ENCODE results near the gene SPPL2B. TPM values are rescaled to one million over a fixed set of nuclear protein-coding genes. Genes with fewer than 3 reads are reported as not detected.

The SPPL2B gene
- total and polyA plus RNA-seq, 4 donors = 9.5 to 34.6 (median 21.4) TPM

DNA sequence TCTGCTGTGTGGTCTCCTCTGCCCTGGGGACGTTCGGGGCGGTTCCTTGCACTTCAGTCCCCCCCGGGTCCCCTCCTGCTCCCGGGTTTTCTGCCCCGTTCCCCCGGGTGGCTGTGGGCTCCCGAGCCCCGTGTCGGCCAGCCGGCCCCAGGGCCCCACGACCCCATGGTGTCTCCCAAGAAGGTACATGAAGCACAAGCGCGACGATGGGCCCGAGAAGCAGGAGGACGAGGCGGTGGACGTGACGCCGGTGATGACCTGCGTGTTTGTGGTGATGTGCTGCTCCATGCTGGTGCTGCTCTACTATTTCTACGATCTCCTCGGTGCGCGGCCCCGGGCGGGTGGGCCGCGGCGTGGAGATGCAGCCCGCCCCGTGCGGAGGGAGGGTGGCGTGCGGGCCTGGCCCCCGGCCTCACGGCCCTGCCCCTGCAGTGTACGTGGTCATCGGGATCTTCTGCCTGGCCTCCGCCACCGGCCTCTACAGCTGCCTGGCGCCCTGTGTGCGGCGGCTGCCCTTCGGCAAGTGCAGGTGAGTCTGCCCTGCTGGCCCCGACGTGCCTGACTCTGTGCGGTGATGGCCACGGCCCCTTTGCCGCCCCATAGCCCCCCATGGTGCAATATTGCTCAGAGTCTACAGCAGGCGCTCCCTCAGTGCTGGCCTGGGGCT lies 11.3 kb downstream of the SPPL2B start:
- Histone ChIP-seq H3K27me3 (ENCODE audit: control insufficient read depth in 4 of 4, insufficient read depth in 4 of 4, low read length in 3 of 4) (no peaks in the 10 kb centered on the region), H3K36me3 (ENCODE audit: control insufficient read depth in 4 of 4, insufficient read depth in 3 of 4, low read depth in 1 of 4, low read length in 3 of 4) (peaks cover 0 to 19% (median 4%) of the 10 kb centered on the region in 4 donors), H3K4me3 (ENCODE audit: low read depth in 1 of 3, low read length in 3 of 3) (no peak overlapping the region), H3K9me3 (ENCODE audit: control insufficient read depth in 4 of 4, low read length in 3 of 4) (no peaks in the 10 kb centered on the region), H3K27ac (ENCODE audit: low read depth in 1 of 2, low read length in 2 of 2) (no peak overlapping the region), H3K9ac (ENCODE audit: low read depth in 1 of 2, low read length in 2 of 2) (no peak overlapping the region), H3K4me1 (ENCODE audit: control insufficient read depth in 4 of 4, insufficient read depth in 4 of 4, low read length in 3 of 4) (no peaks in the 10 kb centered on the region)
- WGBS = 96% methylated on average over 52 of the region's 52 CpGs
- TF ChIP-seq SP1 (IDR thresholded peaks at IDR 0.05) (no peak), EGR1 (IDR thresholded peaks at IDR 0.05; ENCODE audit: low read depth in 2 of 2) (no peak), FOXA1 (IDR thresholded peaks at IDR 0.05) (no peak), HNF4A (conservative IDR thresholded peaks at IDR 0.05) (no peak), YY1 (IDR thresholded peaks at IDR 0.05) (no peak), RXRA (IDR thresholded peaks at IDR 0.05) (no peak), FOXA2 (IDR thresholded peaks at IDR 0.05) (no peak), RAD21 (IDR thresholded peaks at IDR 0.05) (no peak), GABPA (IDR thresholded peaks at IDR 0.05 in 1 of 2, conservative IDR thresholded peaks at IDR 0.05 in 1 of 2) (no peak)
- TF ChIP-seq, protein P1, sequence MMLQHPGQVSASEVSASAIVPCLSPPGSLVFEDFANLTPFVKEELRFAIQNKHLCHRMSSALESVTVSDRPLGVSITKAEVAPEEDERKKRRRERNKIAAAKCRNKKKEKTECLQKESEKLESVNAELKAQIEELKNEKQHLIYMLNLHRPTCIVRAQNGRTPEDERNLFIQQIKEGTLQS (IDR thresholded peaks at IDR 0.05) = no peak
- TF ChIP-seq, protein P2, sequence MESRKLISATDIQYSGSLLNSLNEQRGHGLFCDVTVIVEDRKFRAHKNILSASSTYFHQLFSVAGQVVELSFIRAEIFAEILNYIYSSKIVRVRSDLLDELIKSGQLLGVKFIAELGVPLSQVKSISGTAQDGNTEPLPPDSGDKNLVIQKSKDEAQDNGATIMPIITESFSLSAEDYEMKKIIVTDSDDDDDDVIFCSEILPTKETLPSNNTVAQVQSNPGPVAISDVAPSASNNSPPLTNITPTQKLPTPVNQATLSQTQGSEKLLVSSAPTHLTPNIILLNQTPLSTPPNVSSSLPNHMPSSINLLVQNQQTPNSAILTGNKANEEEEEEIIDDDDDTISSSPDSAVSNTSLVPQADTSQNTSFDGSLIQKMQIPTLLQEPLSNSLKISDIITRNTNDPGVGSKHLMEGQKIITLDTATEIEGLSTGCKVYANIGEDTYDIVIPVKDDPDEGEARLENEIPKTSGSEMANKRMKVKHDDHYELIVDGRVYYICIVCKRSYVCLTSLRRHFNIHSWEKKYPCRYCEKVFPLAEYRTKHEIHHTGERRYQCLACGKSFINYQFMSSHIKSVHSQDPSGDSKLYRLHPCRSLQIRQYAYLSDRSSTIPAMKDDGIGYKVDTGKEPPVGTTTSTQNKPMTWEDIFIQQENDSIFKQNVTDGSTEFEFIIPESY (IDR thresholded peaks at IDR 0.05) = no peak
- TF ChIP-seq, protein P3, sequence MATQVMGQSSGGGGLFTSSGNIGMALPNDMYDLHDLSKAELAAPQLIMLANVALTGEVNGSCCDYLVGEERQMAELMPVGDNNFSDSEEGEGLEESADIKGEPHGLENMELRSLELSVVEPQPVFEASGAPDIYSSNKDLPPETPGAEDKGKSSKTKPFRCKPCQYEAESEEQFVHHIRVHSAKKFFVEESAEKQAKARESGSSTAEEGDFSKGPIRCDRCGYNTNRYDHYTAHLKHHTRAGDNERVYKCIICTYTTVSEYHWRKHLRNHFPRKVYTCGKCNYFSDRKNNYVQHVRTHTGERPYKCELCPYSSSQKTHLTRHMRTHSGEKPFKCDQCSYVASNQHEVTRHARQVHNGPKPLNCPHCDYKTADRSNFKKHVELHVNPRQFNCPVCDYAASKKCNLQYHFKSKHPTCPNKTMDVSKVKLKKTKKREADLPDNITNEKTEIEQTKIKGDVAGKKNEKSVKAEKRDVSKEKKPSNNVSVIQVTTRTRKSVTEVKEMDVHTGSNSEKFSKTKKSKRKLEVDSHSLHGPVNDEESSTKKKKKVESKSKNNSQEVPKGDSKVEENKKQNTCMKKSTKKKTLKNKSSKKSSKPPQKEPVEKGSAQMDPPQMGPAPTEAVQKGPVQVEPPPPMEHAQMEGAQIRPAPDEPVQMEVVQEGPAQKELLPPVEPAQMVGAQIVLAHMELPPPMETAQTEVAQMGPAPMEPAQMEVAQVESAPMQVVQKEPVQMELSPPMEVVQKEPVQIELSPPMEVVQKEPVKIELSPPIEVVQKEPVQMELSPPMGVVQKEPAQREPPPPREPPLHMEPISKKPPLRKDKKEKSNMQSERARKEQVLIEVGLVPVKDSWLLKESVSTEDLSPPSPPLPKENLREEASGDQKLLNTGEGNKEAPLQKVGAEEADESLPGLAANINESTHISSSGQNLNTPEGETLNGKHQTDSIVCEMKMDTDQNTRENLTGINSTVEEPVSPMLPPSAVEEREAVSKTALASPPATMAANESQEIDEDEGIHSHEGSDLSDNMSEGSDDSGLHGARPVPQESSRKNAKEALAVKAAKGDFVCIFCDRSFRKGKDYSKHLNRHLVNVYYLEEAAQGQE (IDR thresholded peaks at IDR 0.05) = no peak
- TF ChIP-seq, protein P4, sequence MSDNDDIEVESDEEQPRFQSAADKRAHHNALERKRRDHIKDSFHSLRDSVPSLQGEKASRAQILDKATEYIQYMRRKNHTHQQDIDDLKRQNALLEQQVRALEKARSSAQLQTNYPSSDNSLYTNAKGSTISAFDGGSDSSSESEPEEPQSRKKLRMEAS (IDR thresholded peaks at IDR 0.05) = no peak
- DNase-seq (ENCODE audit: low spot score) = no peak

DNA sequence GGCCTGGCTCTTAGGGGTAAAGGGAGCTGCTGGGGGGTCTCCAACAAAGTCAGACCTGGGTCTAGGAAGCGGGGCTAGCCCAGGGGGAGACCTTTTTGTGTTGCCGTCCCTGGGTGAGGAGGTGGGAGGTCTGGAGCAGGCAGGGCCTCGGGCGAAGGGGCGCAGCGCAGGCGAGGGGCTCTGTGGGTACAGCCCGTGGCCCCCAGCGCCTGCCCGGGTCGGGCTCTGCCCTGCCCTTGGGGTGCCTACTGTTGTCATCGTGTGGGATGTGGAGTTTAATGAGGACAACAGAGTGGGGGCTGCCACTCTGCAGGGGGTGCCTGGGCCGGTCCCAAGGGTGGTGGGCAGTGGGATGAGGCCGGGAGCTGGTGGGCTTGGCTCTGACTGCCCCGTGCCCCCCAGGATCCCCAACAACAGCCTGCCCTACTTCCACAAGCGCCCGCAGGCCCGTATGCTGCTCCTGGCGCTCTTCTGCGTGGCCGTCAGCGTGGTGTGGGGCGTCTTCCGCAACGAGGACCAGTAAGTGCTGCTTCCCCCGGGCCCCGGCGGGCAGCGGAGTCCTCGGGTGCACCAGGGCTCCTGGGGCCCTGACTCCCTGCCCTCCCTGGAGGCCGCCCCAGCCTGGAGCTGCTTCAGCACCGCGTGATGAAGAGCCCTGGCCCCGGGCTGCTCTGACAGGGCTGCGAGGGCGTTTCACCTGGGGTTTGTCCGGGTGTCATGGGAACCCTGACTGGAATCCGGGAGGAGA lies 12.2 kb downstream of the SPPL2B start:
- Histone ChIP-seq H3K36me3 (ENCODE audit: control insufficient read depth in 4 of 4, insufficient read depth in 3 of 4, low read depth in 1 of 4, low read length in 3 of 4) (peaks cover 0 to 19% (median 4%) of the 10 kb centered on the region in 4 donors), H3K4me1 (ENCODE audit: control insufficient read depth in 4 of 4, insufficient read depth in 4 of 4, low read length in 3 of 4) (no peaks in the 10 kb centered on the region), H3K9ac (ENCODE audit: low read depth in 1 of 2, low read length in 2 of 2) (no peak overlapping the region), H3K4me3 (ENCODE audit: low read depth in 1 of 3, low read length in 3 of 3) (no peak overlapping the region), H3K9me3 (ENCODE audit: control insufficient read depth in 4 of 4, low read length in 3 of 4) (no peaks in the 10 kb centered on the region), H3K27ac (ENCODE audit: low read depth in 1 of 2, low read length in 2 of 2) (no peak overlapping the region), H3K27me3 (ENCODE audit: control insufficient read depth in 4 of 4, insufficient read depth in 4 of 4, low read length in 3 of 4) (no peaks in the 10 kb centered on the region)
- 95% methylated on average over 38 of the region's 38 CpGs for WGBS
- no peak for DNase-seq (ENCODE audit: low spot score)
- no peak for TF ChIP-seq TAF1 (conservative IDR thresholded peaks at IDR 0.05)
- no peak for TF ChIP-seq JUND (IDR thresholded peaks at IDR 0.05)
- TF ChIP-seq RXRA (IDR thresholded peaks at IDR 0.05) = no peak
- no peak for TF ChIP-seq GABPA (IDR thresholded peaks at IDR 0.05 in 1 of 2, conservative IDR thresholded peaks at IDR 0.05 in 1 of 2)
- TF ChIP-seq, protein P3 (IDR thresholded peaks at IDR 0.05) = no peak
- no peak for TF ChIP-seq RAD21 (IDR thresholded peaks at IDR 0.05)
- TF ChIP-seq, protein P5, sequence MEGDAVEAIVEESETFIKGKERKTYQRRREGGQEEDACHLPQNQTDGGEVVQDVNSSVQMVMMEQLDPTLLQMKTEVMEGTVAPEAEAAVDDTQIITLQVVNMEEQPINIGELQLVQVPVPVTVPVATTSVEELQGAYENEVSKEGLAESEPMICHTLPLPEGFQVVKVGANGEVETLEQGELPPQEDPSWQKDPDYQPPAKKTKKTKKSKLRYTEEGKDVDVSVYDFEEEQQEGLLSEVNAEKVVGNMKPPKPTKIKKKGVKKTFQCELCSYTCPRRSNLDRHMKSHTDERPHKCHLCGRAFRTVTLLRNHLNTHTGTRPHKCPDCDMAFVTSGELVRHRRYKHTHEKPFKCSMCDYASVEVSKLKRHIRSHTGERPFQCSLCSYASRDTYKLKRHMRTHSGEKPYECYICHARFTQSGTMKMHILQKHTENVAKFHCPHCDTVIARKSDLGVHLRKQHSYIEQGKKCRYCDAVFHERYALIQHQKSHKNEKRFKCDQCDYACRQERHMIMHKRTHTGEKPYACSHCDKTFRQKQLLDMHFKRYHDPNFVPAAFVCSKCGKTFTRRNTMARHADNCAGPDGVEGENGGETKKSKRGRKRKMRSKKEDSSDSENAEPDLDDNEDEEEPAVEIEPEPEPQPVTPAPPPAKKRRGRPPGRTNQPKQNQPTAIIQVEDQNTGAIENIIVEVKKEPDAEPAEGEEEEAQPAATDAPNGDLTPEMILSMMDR (IDR thresholded peaks at IDR 0.05; ENCODE audit: low read depth, low read length, missing input control) = no peak
- no peak for TF ChIP-seq HNF4A (conservative IDR thresholded peaks at IDR 0.05)
- TF ChIP-seq EGR1 (IDR thresholded peaks at IDR 0.05; ENCODE audit: low read depth in 2 of 2) = no peak
- no peak for TF ChIP-seq YY1 (IDR thresholded peaks at IDR 0.05)
- TF ChIP-seq FOXA1 (IDR thresholded peaks at IDR 0.05) = no peak

Data from liver (tissue), 9 donors.